ENCODE results near the gene IRF2. TPM values are rescaled to one million over a fixed set of nuclear protein-coding genes. Genes with fewer than 3 reads are reported as not detected.

The IRF2 gene
- total RNA-seq, 1 donor from 2014 or later, result 44.0 TPM

- H3K4me1 ChIP-seq, result peaks cover 32% of the 10 kb centered on the region
- no peak for TF ChIP-seq CTCF (IDR thresholded peaks at IDR 0.05)
- no peak overlapping the region for H3K4me3 ChIP-seq
- no peaks in the 10 kb centered on the region for H3K9me3 ChIP-seq
- H3K36me3 ChIP-seq, result peaks cover 75% of the 10 kb centered on the region
- ATAC-seq (no peak), DNase-seq (no peak)
- no peaks in the 10 kb centered on the region for H3K27me3 ChIP-seq
- H3K27ac ChIP-seq, result no peak overlapping the region
- intact Hi-C loops (cut with DNase I), result no loop called here
Measured at GRCh38 chr4:184404047-184404446, 70.3 kb downstream of the IRF2 start.

- peaks cover 26% of the 10 kb centered on the region for H3K4me1 ChIP-seq
- H3K27ac ChIP-seq, result no peak overlapping the region
- H3K4me3 ChIP-seq, result no peak overlapping the region
- no peaks in the 10 kb centered on the region for H3K9me3 ChIP-seq
- ATAC-seq, result no peak
- intact Hi-C loops (cut with DNase I), result no loop called here
- TF ChIP-seq CTCF (IDR thresholded peaks at IDR 0.05), result no peak
- peaks cover 75% of the 10 kb centered on the region for H3K36me3 ChIP-seq
- no peak for DNase-seq
- no peaks in the 10 kb centered on the region for H3K27me3 ChIP-seq
Measured at GRCh38 chr4:184403384-184403781, 71.0 kb downstream of the IRF2 start.

- intact Hi-C loops (cut with DNase I), result no loop called here
Measured at GRCh38 chr4:184402740-184403383, 71.5 kb downstream of the IRF2 start.

GRCh38 chr4:184402239-184402638 is 72.1 kb downstream of the IRF2 start:
- ATAC-seq (no peak), DNase-seq (no peak)
- no peak for TF ChIP-seq CTCF (IDR thresholded peaks at IDR 0.05)
- Histone ChIP-seq H3K36me3 (peaks cover 75% of the 10 kb centered on the region), H3K27ac (no peak overlapping the region), H3K4me3 (no peak overlapping the region), H3K9me3 (no peaks in the 10 kb centered on the region), H3K27me3 (no peaks in the 10 kb centered on the region), H3K4me1 (peaks cover 17% of the 10 kb centered on the region)
- intact Hi-C loops (cut with DNase I), result no loop called here

More at GRCh38 chr4:184402740-184403383, 71.5 kb downstream of the IRF2 start:
- Histone ChIP-seq H3K9me3 (no peaks in the 10 kb centered on the region), H3K27me3 (no peaks in the 10 kb centered on the region), H3K27ac (no peak overlapping the region), H3K4me3 (no peak overlapping the region), H3K4me1 (peaks cover 23% of the 10 kb centered on the region), H3K36me3 (peaks cover 75% of the 10 kb centered on the region)
- ATAC-seq (no peak), DNase-seq (no peak)
- TF ChIP-seq CTCF (IDR thresholded peaks at IDR 0.05), result no peak

- H3K36me3 ChIP-seq, result peaks cover 75% of the 10 kb centered on the region
- peaks cover 11% of the 10 kb centered on the region for H3K4me1 ChIP-seq
Measured at GRCh38 chr4:184401397-184402171, 72.8 kb downstream of the IRF2 start.

More at GRCh38 chr4:184401397-184402171, 72.8 kb downstream of the IRF2 start:
- Histone ChIP-seq H3K4me3 (no peak overlapping the region), H3K27ac (no peak overlapping the region), H3K9me3 (no peaks in the 10 kb centered on the region), H3K27me3 (no peaks in the 10 kb centered on the region)
- intact Hi-C loops (cut with DNase I), result no loop called here
- ATAC-seq, result no peak
- no peak for DNase-seq
- no peak for TF ChIP-seq CTCF (IDR thresholded peaks at IDR 0.05)

Measured in upper lobe of right lung (tissue), 1 donor.